Mucosa of descending colon (tissue), 3 donors: ENCODE data around the gene SLITRK2. TPM values are rescaled to one million over a fixed set of nuclear protein-coding genes. Genes with fewer than 3 reads are reported as not detected.

Experiments used
- ATAC-seq: fragments of 200-7000 bp; cut with Tn5 transposase; one replicate; pipeline ENCODE4 v1.9.1; 2020; ENCODE audit warnings: mild to moderate bottlenecking, moderate library complexity
- DNase-seq, 3 donors: peaks; one replicate each; pipeline ENCODE4 v3.0.0-alpha.2; 2020
- H3K36me3 ChIP-seq: fragments of 200-600 bp; one replicate; pipeline ENCODE4 v1.8.0; 2021; ENCODE audit warnings: low read depth, mild to moderate bottlenecking
- H3K4me1 ChIP-seq: fragments of 200-600 bp; one replicate; pipeline ENCODE4 v1.8.0; 2021; ENCODE audit warnings: low read depth, mild to moderate bottlenecking
- H3K4me3 ChIP-seq: fragments of 200-600 bp; one replicate; pipeline ENCODE4 v1.8.0; 2021; ENCODE audit warnings: mild to moderate bottlenecking
- H3K9me3 ChIP-seq: fragments of 200-600 bp; one replicate; pipeline ENCODE4 v1.8.0; 2021; ENCODE audit warnings: mild to moderate bottlenecking
- intact Hi-C, 2 donors: fragments of 100-400 bp; cut with DNase I in 1 of 2; cut with micrococcal nuclease in 1 of 2; formaldehyde crosslinking; loops; one replicate each; pipeline versions ENCODE4 v1.11.0 to v1.11.1; 2022; cut with DNase I, micrococcal nuclease
- total RNA-seq, 3 donors: library from RNA; stranded (reverse); fragmentation: NEBNext Ultra II Directional in 2 of 3; extraction: Animal tissue kit (Norgen Biotek cat#: 25700) in 2 of 3; gene quantifications; one replicate each; pipeline versions ENCODE4 v1.2.1 to v1.2.4, GENCODE V29; 2021 to 2023
- TF ChIP-seq, protein P1 (sequence below): fragments of 200-600 bp; IDR thresholded peaks from one replicate; pipeline ENCODE4 v1.8.0; 2022; ENCODE audit warnings: antibody characterized with exemption, mild to moderate bottlenecking
- donor health status: DM: no; HTN: no; CAD: no; lungs with moderate emphysema.
- donor health status: DM: no; HTN: no; CAD: no.
- donor health status: DM: no; HTN: yes; CAD: no.

Gene SLITRK2
- total RNA-seq, 3 donors from 2014 or later, result 0.05 to 0.70 (median 0.09) TPM

- intact Hi-C loops, result no loop called here
- no peaks in the 10 kb centered on the region for H3K9me3 ChIP-seq
- no peak overlapping the region for H3K4me3 ChIP-seq
- H3K4me1 ChIP-seq, result no peaks in the 10 kb centered on the region
- no peak for ATAC-seq
- H3K36me3 ChIP-seq, result no peaks in the 10 kb centered on the region
- DNase-seq, result no peak
- TF ChIP-seq, protein P1, sequence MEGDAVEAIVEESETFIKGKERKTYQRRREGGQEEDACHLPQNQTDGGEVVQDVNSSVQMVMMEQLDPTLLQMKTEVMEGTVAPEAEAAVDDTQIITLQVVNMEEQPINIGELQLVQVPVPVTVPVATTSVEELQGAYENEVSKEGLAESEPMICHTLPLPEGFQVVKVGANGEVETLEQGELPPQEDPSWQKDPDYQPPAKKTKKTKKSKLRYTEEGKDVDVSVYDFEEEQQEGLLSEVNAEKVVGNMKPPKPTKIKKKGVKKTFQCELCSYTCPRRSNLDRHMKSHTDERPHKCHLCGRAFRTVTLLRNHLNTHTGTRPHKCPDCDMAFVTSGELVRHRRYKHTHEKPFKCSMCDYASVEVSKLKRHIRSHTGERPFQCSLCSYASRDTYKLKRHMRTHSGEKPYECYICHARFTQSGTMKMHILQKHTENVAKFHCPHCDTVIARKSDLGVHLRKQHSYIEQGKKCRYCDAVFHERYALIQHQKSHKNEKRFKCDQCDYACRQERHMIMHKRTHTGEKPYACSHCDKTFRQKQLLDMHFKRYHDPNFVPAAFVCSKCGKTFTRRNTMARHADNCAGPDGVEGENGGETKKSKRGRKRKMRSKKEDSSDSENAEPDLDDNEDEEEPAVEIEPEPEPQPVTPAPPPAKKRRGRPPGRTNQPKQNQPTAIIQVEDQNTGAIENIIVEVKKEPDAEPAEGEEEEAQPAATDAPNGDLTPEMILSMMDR, result no peak
These were observed 5.5 kb downstream of the SLITRK2 start for GRCh38 chrX:145823132-145823531.

GRCh38 chrX:145825896-145826295 lies 8.3 kb downstream of the SLITRK2 start:
- ATAC-seq (no peak), DNase-seq (peak in 1 of 3 donors; percentile 29)
- Histone ChIP-seq H3K9me3 (no peaks in the 10 kb centered on the region), H3K36me3 (no peaks in the 10 kb centered on the region), H3K4me3 (no peak overlapping the region), H3K4me1 (no peaks in the 10 kb centered on the region)
- intact Hi-C loops, result no loop called here
- TF ChIP-seq, protein P1, result no peak

- intact Hi-C loops, result no loop called here
- Histone ChIP-seq H3K9me3 (no peaks in the 10 kb centered on the region), H3K36me3 (no peaks in the 10 kb centered on the region), H3K4me3 (no peak overlapping the region), H3K4me1 (no peaks in the 10 kb centered on the region)
- TF ChIP-seq, protein P1, result no peak
- ATAC-seq (no peak), DNase-seq (no peak)
These were observed 8.8 kb downstream of the SLITRK2 start for GRCh38 chrX:145826466-145826865.

GRCh38 chrX:145832796-145833195 lies 15.2 kb downstream of the SLITRK2 start:
- DNase-seq (no peak), ATAC-seq (no peak)
- Histone ChIP-seq H3K9me3 (no peaks in the 10 kb centered on the region), H3K36me3 (no peaks in the 10 kb centered on the region), H3K4me1 (no peaks in the 10 kb centered on the region), H3K4me3 (no peak overlapping the region)
- TF ChIP-seq, protein P1, result no peak
- intact Hi-C loops, result no loop called here

DNA sequence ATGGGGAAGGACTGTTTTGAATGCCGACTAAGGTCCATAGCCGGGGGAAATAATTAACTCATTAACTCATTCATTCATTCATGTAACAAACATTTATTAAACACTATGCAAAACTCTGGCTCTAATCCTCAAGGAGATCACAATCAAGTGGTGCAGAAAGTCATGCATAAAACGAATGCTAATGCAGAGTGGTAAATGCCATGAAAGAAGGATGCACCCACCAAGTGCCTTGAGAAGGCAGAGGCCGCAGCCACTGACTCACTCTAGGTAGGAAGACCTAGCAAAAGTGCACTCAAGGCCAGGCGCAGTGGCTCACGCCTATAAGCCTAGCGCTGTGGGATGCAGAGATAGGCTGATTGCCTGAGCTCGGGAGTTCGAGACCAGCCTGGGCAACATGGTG lies 22.9 kb downstream of the SLITRK2 start:
- Histone ChIP-seq H3K36me3 (no peaks in the 10 kb centered on the region), H3K9me3 (no peaks in the 10 kb centered on the region), H3K4me3 (no peak overlapping the region), H3K4me1 (no peaks in the 10 kb centered on the region)
- no peak for DNase-seq
- TF ChIP-seq, protein P1, result no peak
- ATAC-seq, result no peak
- intact Hi-C loops, result no loop called here
